Stimulated activated CD8-positive, alpha-beta memory T cell treated with anti-CD3 and anti-CD28 coated beads, Interleukin-7, amount 100 ng/mL, for 1 hour (primary cell): ENCODE results near the gene SCRT2.

ENCODE experiments used
- DNase-seq, 2 donors: peaks; one replicate each; pipeline ENCODE4 v3.0.0-alpha.2; 2020; ENCODE audit warnings: low read depth in 2 of 2

SCRT2 gene

DNA sequence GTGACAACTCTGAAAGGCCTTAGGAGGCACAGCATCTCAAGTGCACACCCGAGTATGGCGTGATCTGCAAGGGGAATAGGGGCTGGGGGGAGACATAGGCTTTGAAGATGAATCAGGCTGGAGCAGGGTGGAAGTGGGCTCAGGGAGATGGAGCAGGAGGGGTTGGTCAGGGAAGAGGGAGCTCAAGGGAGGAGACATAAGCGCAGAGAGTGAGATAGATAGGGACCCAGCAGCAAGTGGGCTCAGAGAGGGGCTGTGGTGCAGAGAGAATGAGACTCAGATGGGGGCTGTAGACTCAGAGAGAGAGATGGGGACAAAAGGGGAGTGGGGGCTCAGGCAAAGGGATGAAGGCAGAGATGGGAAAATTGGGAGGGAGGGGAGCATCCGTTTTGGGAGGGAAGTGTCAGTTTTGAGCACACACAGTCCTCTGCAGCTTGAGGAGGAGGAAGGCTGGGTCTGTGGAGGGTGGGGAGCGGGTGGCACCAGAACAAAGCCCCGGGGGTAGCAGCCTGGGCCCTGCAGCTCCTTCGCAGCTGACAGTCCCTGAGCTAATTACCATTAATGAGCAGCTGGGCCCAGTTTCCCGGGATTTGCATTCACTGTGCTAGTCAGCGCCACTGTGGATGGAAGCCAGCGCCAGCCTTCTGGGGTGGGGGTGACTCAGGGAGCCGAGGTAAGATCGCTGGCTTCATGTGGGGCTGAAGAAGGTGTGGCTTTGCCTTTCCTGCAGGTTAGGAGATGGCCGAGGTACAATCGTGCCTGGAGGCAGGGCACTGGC, 41.3 kb downstream of the SCRT2 start:
- no peak for DNase-seq

GRCh38 chr20:631101-631500, 44.5 kb downstream of the SCRT2 start:
- no peak for DNase-seq

GRCh38 chr20:626579-626978, 49.0 kb downstream of the SCRT2 start:
- DNase-seq: no peak

- no peak for DNase-seq
Observed at GRCh38 chr20:625360-625932, 50.2 kb downstream of the SCRT2 start.

DNA sequence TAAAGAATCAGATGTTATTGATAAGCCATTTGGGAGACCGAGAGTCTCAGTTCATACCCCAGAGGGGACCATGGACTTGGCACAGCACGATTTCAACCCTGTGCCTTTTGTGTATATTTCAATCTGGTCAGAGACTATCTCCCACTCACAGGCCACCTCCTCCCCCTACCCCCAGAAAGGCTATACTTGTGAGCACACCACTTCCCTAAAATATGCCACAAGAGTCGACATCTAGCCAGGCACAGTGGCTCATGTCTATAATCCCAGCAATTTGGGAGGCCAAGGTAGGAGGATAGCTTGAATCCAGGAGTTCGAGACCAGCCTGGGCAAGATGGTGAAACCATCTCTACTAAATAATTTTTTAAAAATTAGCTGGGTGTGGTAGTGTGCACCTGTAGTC, 51.9 kb downstream of the SCRT2 start:
- no peak for DNase-seq

- no peak for DNase-seq
Observed at GRCh38 chr20:623021-623420, 52.6 kb downstream of the SCRT2 start.

DNA sequence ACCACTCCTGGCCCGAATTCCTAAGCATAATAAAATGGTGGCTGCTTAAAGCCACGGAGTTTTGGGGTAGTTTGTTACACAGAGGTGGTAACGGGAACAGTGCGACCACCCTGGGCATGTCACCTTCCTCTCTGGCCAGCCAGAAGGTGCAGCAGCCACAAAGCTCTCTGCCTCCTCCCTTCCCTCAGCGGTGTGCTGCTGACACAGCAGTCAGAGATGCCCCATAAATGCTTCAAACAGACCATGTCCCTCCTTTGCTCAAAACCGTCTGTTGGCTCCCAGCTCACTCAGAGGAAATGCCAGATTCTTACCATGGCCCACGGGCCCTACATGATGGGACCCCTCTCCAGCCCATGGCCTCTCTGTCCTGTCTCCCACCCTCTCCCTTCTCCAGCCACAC, 53.4 kb downstream of the SCRT2 start:
- DNase-seq: no peak

- no peak for DNase-seq
Observed at GRCh38 chr20:621125-621756, 54.4 kb downstream of the SCRT2 start.

- DNase-seq: no peak
Observed at GRCh38 chr20:620246-620645, 55.4 kb downstream of the SCRT2 start.

GRCh38 chr20:618980-619379, 56.6 kb downstream of the SCRT2 start:
- no peak for DNase-seq

GRCh38 chr20:617934-618690, 57.5 kb downstream of the SCRT2 start:
- no peak for DNase-seq

DNA sequence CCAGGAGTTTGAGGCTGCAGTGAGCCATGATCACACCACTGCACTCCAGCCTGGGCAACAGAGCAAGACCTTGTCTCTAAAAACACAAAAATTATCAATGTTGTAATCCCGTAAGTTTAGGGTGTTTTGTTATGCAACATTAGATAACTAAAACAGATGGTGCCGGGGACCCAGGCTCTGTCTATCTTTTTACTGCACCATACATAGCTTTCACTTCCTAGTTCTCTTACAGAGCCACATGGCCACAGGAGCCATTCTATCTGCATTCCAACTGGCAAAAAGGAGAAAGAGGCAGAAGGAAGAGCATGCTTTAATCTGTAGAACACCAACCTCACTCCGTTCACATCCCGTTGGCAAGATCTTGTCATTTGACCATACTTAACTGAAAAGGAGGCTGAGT, 60.1 kb downstream of the SCRT2 start:
- DNase-seq: no peak

- no peak for DNase-seq
Observed at GRCh38 chr20:611843-612185, 63.8 kb downstream of the SCRT2 start.
